NT2/D1 (cell line): ENCODE results near the gene ACO2.

Experiments used
- DNase-seq: peaks from one replicate; pipeline ENCODE4 v3.0.0-alpha.2; 2011; ENCODE audit warnings: low read depth, low spot score
- H3K27me3 ChIP-seq: 2 replicates; pipeline ENCODE4 v1.6.0; 2011; ENCODE audit warnings: mild to moderate bottlenecking; ENCODE audit not compliant: insufficient read length, insufficient read depth
- H3K36me3 ChIP-seq: 2 replicates; pipeline ENCODE4 v1.6.1; 2011; ENCODE audit warnings: mild to moderate bottlenecking, low read length, mixed read lengths; ENCODE audit not compliant: insufficient read depth, insufficient read length
- H3K4me1 ChIP-seq: 2 replicates; pipeline ENCODE4 v1.5.1; 2011; ENCODE audit not compliant: insufficient read depth, insufficient read length
- H3K4me3 ChIP-seq: 2 replicates; pipeline ENCODE4 v1.5.1; 2011; ENCODE audit warnings: low read depth; ENCODE audit not compliant: insufficient read length
- H3K9ac ChIP-seq: 2 replicates; pipeline ENCODE4 v1.6.0; 2011; ENCODE audit warnings: low read depth; ENCODE audit not compliant: insufficient read length
- H3K9me3 ChIP-seq: 2 replicates; pipeline ENCODE4 v1.5.1; 2011; ENCODE audit warnings: mild to moderate bottlenecking, low read length; ENCODE audit not compliant: insufficient read depth
- SUZ12 ChIP-seq: IDR thresholded peaks from 2 replicates; pipeline ENCODE4 v1.6.1; 2011; ENCODE audit not compliant: insufficient read length, insufficient read depth; ENCODE audit errors: extremely low read depth
- YY1 ChIP-seq: IDR thresholded peaks from 2 replicates; pipeline ENCODE4 v1.6.1; 2011; ENCODE audit not compliant: insufficient read length, insufficient read depth
- ZNF274 ChIP-seq: IDR thresholded peaks from 2 replicates; pipeline ENCODE4 v1.6.1; 2011; ENCODE audit warnings: mild to moderate bottlenecking, low read depth, low read length

Gene ACO2

DNA sequence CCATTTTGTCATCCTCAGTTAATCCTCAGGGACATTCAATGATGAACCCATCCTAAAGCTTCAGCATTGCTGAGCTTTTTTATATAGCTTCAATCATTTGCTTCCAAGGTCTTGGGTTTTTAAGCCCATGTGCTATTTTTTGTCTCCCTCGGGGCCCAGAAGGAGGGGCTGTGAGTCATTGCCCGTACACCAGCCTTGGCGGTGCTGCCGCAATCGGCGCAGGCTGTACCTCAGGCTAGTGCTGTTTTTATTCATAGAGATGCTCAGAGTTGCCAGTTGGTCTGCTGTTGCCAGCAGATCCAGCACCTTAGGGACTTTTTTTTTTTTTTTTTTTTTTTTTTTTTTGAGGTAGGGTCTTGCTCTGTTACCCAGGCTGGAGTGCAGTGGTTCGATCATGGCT is 35.5 kb downstream of the ACO2 start:
- TF ChIP-seq ZNF274, result no peak
- no peak for TF ChIP-seq YY1
- no peak for TF ChIP-seq SUZ12
- no peak for DNase-seq
- peaks cover 46% of the 10 kb centered on the region for H3K36me3 ChIP-seq

DNA sequence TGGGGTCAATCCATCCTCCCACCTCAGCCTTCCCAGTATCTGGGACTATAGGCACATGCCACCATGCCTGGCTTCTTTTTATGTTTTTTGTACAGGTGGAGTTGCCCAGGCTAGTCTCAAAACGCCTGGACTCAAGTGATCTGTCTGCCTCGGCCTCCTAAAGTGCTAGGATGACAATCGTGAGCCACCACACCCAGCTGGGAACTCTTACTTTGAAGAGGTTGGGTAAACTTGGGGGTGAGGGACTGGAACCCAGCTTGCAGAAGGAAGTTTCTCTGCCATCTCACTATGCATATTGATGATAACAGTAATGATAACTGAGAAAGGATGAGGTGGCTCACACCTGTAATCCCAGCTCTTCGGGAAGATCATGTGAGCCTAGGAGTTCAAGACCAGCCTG is 35.9 kb downstream of the ACO2 start:
- Histone ChIP-seq H3K4me1 (peaks cover 7% of the 10 kb centered on the region), H3K4me3 (no peak overlapping the region), H3K9me3 (no peaks in the 10 kb centered on the region), H3K36me3 (peaks cover 42% of the 10 kb centered on the region), H3K9ac (no peak overlapping the region), H3K27me3 (no peaks in the 10 kb centered on the region)
- no peak for DNase-seq
- TF ChIP-seq ZNF274 (no peak), SUZ12 (no peak), YY1 (no peak)

More for the DNA sequence above, 35.5 kb downstream of the ACO2 start:
- Histone ChIP-seq H3K4me3 (no peak overlapping the region), H3K9ac (no peak overlapping the region), H3K27me3 (no peaks in the 10 kb centered on the region), H3K9me3 (no peaks in the 10 kb centered on the region), H3K4me1 (peaks cover 7% of the 10 kb centered on the region)

DNA sequence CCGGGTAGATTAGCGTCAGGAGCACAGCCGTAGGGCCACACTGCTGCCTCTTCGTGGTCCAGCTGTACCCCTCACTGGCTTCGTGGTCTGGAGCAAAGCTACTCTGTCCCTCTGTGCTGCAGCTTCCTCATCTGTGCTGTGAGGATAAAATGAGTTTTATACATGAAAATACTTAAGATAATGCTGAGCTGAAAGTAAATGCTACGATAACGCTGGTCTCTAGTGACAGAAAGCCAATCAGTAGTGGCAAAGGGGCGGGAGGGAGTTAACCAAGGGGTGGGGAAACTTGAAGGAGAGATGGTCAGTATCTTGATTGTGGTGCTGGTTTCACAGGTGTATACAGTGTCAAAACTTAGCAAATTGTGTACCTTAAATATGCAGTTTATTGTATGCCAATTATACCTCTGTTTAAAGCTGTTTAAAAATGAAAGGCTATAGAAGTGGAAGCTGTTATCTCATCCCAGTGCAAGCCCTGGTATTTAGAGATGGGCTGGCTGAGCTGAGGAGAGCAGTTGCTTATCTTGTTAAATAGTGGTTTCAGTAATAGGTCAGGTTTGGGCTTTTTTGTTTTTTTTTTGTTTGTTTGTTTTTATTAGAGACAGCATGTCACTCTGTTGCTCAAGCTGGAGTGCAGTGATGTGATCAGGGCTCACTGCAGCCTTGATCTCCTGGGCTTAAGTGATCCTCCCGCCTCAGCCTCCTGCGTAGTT is 36.7 kb downstream of the ACO2 start:
- H3K4me1 ChIP-seq, result peaks cover 7% of the 10 kb centered on the region
- TF ChIP-seq ZNF274 (no peak), YY1 (no peak), SUZ12 (no peak)
- H3K27me3 ChIP-seq, result no peaks in the 10 kb centered on the region
- no peaks in the 10 kb centered on the region for H3K9me3 ChIP-seq
- H3K36me3 ChIP-seq, result peaks cover 38% of the 10 kb centered on the region
- H3K4me3 ChIP-seq, result no peak overlapping the region
- H3K9ac ChIP-seq, result no peak overlapping the region
- no peak for DNase-seq

DNA sequence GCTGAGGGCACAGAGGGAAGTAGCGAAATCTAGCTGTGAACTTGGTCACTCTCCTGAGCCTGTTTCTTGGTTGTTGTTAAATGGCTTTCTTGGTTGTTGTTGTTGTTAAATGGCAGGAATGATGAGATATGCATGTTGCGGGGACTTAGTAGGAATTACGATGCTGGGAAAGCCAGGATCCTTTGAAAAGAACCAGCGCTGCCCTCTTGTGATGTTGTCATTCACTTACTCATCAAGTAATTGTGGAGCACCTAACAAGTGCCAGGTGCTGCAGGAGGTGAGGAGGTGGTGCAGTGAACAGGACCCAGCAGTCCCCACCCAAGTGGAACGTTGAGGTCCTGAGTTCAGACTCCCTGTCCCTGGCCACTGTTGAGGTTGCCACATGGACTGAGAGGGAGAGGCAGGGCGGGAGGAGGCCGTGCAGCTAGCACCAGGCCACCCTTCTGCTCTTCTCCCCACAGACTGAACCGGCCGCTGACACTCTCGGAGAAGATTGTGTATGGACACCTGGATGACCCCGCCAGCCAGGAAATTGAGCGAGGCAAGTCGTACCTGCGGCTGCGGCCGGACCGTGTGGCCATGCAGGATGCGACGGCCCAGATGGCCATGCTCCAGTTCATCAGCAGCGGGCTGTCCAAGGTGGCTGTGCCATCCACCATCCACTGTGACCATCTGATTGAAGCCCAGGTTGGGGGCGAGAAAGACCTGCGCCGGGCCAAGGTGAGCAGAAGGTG is 38.6 kb downstream of the ACO2 start:
- Histone ChIP-seq H3K4me3 (no peak overlapping the region), H3K9me3 (no peaks in the 10 kb centered on the region), H3K27me3 (no peaks in the 10 kb centered on the region), H3K36me3 (peaks cover 33% of the 10 kb centered on the region), H3K4me1 (peaks cover 12% of the 10 kb centered on the region), H3K9ac (no peak overlapping the region)
- no peak for DNase-seq
- no peak for TF ChIP-seq SUZ12
- TF ChIP-seq YY1, result no peak
- TF ChIP-seq ZNF274, result no peak

DNA sequence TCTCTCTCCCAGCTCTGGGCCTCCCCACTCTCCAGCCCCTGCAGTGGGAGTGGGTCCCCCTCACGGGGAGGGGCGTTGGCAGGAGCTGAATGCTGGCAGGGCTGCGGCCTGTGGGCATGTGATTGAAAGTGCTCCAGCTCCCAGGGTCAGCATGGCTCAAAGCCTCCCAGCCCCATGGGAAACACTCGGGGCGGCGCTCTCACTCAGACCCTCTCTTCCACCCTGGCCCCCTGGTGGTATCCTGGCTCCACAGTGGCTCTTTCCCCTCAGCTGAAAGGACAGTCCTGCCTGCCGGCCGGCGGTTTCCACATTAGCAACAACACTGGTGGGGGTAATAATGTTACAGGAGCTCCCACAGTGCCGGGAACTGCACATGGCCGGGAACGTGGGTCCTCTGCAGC is 39.9 kb downstream of the ACO2 start:
- Histone ChIP-seq H3K4me1 (peaks cover 23% of the 10 kb centered on the region), H3K36me3 (peaks cover 45% of the 10 kb centered on the region), H3K4me3 (no peak overlapping the region), H3K9me3 (no peaks in the 10 kb centered on the region), H3K9ac (peak overlapping the region; percentile 50), H3K27me3 (no peaks in the 10 kb centered on the region)
- TF ChIP-seq ZNF274 (no peak), YY1 (no peak), SUZ12 (no peak)
- no peak for DNase-seq

DNA sequence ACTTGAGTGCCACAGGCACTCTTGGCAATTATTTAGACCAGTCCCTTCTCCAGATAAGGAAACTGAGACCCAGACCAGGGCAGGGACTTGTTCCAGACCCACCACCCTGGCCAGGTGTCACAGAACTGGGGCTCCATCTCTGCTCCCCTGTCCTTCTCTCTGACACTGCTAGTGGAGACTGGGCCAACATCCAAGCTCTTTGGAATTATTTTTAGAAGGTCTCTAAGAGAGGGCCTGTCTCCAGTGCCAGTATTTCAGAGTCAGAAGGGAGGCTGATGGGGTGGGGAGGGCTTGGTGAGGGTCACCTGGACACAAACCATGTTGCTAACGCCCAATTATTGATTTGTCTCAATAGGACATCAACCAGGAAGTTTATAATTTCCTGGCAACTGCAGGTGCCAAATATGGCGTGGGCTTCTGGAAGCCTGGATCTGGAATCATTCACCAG is 42.6 kb downstream of the ACO2 start:
- Histone ChIP-seq H3K27me3 (no peaks in the 10 kb centered on the region), H3K9me3 (no peaks in the 10 kb centered on the region), H3K4me1 (peaks cover 25% of the 10 kb centered on the region), H3K4me3 (no peak overlapping the region), H3K9ac (no peak overlapping the region), H3K36me3 (peaks cover 68% of the 10 kb centered on the region)
- DNase-seq, result no peak
- TF ChIP-seq YY1, result no peak
- no peak for TF ChIP-seq ZNF274
- no peak for TF ChIP-seq SUZ12

DNA sequence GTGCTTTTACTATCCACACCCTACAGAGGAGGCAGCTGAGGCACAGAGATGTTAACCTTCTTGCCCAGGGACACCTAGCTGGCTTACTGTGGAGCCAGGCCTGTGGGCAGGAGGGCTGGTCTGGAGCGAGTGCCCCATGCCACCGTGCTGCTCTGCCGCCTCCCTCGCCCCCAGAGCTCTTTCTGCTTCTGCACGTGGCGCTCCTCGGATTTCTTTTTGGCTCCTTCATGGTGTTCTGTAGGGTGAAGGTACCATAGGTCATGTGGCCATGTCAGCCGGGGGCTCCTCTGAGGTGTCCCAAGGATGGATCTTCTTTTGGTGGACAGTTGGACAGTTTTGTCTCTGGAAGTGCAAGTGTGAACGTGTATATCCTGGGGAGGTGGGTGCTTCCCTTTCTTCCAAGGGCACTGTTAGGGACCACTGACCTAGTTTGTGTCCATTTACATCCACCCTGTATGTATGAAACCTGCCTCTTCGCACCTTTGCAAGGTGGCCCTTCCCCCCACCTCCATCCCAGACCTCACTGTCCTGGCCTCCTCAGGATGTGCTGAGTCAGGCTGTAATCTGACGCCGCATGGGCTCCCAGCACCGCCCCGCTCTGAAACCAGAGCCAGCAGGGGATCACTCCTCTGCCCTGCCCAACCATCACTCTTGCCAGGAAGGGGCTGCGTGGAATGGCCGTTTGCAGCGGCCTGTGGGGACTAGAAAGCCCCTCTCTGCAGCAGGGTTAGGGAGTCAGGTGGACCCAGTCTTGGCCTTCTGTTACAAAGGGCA is 43.7 kb downstream of the ACO2 start:
- H3K9ac ChIP-seq, result peak overlapping the region; percentile 64
- peaks cover 71% of the 10 kb centered on the region for H3K36me3 ChIP-seq
- H3K9me3 ChIP-seq, result no peaks in the 10 kb centered on the region
- TF ChIP-seq ZNF274 (no peak), YY1 (no peak), SUZ12 (no peak)
- peak; percentile 58 for DNase-seq
- H3K4me1 ChIP-seq, result peaks cover 23% of the 10 kb centered on the region
- no peak overlapping the region for H3K4me3 ChIP-seq
- H3K27me3 ChIP-seq, result no peaks in the 10 kb centered on the region
